Bronchus fibroblast of lung (primary cell): ENCODE data around the gene PRORP. TPM values are rescaled to one million over a fixed set of nuclear protein-coding genes. Genes with fewer than 3 reads are reported as not detected.

Source experiments
- total RNA-seq: library from RNA; depleted of rRNA; stranded (reverse); fragments of >200 nt; gene quantifications from 2 replicates; pipeline ENCODE4 v1.2.3, GENCODE V29; 2015

PRORP gene
- 29.7 and 29.8 TPM in 2 replicates for total RNA-seq

DNA sequence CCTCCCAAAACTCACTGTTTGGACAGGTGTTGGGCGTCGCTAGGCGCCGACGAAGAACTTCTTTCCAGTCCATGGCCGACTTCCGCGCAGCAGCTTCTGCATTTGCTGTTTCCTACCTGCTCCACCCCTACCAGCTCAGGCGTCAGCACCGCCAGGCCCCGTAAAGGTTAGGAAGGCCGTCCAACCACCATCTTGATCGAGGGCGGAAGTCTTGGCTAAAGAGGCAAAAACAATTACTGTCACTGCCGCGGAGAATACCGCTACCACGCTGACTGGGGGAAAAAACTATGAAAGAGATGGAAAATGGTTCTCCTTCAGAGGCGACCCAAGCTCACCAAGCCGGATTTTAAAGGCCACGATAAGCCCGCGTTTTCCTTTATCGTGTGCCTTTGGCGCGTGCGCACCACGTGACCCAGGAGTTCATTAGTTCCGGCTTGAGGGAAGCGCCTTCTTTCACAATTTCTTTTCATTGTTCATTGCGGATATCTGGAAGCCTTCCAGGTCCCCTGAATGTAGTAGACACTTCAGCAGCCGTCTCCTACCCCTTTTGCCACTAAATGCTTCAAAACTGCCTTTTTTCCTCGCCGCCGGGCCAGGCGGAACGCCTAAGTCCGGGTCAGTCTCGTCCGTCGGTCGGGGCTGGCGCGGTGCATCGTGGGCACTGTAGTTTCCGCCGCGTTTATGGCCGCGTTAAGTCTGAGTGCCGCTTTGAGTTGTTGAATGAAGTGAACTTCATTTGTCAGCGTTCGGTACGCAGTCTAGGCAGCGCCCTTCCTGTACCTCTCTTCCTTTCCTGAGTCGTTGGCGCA lies at the start of gene PRORP, which contains the start of gene PPP2R3C:
PRORP (plus strand) TSS at position 666 of the 809 bp plus-strand sequence. CDS start 694 bp downstream, outside the sequence.
PPP2R3C (minus strand) TSS at position 104 of the 809 bp plus-strand sequence; CDS start at position 73, 31 bp downstream.

Other genes with a start within 250 kb of the PRORP start
- 16.2 and 23.7 TPM in 2 replicates for gene BAZ1A, start 247.2 kb upstream of the PRORP start, total RNA-seq
- 49.7 and 59.7 TPM in 2 replicates for gene SRP54, start 139.6 kb upstream of the PRORP start, total RNA-seq
- 23.0 and 28.7 TPM in 2 replicates for gene FAM177A1, start 76.3 kb upstream of the PRORP start, total RNA-seq
- gene PPP2R3C, start 562 bp upstream of the PRORP start, total RNA-seq, result 21.4 and 28.9 TPM in 2 replicates
- 239 and 249 TPM in 2 replicates for gene PSMA6, start 169.8 kb downstream of the PRORP start, total RNA-seq